HG02759 (cell line): ENCODE data around the gene ZNF367.
"Not testable (repeated sequence)": the region's sequence is repeated elsewhere in the genome, so short reads cannot be mapped to it uniquely, and the experiment has no call there.

Experiments
- ATAC-seq: cut with Tn5 transposase; IDR thresholded peaks from one replicate; pipeline ENCODE4 v1.9.1; 2021; ENCODE audit warnings: mild to moderate bottlenecking, moderate library complexity; ENCODE audit not compliant: unreplicated experiment

ZNF367 gene

DNA sequence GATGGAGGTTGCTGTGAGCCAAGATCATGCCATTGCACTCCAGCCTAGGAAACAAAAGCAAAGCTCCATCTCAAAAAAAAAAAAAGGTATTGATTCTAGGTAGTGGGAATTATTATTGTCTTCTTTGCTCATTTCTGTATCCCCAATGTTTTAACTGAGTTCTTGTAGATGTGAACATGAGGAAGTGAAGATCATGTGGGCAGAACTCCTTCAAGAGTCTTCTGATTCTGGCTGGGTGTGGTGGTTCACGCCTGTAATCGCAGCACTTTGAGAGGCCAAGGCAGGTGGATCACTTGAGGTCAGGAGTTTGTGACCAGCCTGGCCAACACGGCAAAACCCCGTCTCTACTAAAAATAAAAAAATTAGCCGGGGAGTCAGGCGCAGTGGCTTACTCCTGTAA is 42.7 kb downstream of the ZNF367 start:
- ATAC-seq: not testable (repeated sequence)

GRCh38 chr9:96367943-96368342 is 50.2 kb downstream of the ZNF367 start:
- no peak for ATAC-seq

DNA sequence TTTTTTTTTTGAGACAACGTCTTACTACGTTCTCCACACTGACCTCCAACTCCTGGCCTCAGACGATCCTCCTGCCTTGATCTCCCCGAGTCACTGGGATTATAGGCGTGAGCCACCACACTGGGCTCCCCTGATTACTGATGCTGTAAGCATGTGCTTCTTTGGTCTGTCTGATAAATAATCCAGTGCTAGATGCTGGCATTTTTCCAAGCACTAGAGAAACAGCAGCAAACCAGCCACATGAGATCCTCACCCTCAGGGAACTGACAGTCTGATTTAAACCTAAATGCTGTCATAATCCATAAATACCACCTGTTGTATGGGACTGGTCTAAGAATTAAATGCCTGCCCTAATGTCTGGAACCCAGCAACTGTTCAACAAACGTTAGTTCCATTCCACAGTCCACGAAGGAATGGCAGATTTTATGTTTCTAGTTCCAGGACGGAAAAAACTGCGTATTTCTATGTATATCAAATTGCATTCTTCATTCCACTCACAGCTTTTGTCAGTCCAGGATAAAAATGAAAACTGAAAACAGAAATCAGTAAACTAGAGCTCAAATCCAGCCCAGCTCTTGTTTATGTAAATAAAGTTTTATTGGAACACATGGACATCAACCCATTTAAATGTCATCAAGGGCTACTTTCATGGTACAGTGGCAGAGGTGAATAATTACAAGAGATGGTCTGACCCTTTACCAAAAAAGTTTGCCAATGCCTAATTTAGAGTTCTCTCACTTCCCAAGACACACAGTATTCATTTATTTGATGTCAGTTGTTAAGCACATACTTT is 54.8 kb downstream of the ZNF367 start:
- no peak for ATAC-seq

- ATAC-seq: not testable (repeated sequence)
Measured at GRCh38 chr9:96362119-96362518, 56.1 kb downstream of the ZNF367 start.

DNA sequence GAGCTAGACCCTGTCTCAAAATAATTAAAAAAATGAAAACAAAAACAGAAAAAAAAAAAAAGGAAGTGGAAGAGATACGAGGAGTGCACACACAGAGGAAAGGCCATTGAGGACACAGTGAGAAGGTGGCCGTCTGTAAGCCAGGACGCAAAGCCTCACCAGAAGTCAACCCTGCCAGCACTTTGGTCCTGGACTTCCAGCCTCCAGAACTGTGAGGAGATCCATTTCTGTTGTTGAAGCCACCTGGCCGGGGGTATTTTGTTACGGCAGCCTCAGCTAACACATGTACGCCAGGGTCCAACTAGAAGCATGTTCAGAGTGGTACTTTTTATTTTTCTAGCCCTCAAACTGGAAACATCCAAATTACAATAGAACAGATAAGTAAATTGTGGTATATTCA is 56.5 kb downstream of the ZNF367 start:
- no peak for ATAC-seq

DNA sequence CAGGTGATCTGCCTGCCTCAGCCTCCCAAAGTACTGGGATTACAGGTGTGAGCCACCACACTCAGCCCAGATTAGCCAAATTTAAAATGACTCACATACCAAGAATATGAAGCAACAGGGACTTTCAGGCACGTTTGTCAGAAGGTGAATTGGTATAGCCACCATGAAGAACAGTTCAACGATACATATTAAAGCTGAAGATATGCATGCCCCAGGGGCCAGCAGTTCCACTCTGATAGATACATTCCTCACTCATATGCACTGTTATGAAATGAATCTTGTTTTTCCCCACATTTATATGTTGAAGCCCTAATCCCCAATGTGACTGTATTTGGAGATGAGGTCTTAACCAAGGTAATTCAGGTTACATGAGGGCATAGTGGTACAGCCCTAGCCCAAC is 57.2 kb downstream of the ZNF367 start:
- no peak for ATAC-seq

DNA sequence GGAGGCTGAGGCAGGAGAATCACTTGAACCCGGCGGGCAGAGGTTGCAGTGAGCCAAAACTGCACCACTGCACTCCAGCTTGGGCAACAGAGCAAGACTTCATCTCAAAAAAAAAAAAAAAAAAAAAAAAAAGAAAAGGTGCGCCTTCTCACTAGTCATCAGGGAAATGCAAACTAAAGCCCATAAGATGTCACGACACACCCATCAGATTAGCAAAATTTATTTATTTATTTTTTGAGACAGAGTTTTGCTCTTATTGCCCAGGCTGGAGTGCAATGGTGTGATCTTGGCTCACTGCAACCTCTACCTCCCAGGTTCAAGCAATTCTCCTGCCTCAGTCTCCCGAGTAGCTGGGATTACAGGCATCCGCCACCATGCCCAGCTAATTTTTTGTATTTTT is 57.6 kb downstream of the ZNF367 start:
- ATAC-seq: not testable (repeated sequence)

DNA sequence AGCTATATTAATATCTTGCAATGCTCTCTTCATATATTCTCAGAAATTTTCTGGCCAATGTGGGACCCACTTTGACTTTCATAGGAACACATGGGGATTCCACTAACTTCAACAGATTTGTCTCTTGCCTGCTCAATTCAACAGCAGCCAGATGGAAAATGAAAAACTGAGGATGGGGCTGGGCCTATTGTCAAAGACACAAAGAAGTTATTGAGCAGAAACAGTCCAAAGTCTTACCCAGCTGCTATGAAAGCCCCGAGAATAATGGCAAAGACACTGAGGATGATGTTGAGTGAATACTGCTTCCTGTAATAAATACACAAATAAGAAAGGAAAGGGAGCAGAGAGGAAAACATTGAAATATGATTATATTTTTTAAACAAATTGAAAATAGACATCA is 67.3 kb downstream of the ZNF367 start:
- no peak for ATAC-seq

DNA sequence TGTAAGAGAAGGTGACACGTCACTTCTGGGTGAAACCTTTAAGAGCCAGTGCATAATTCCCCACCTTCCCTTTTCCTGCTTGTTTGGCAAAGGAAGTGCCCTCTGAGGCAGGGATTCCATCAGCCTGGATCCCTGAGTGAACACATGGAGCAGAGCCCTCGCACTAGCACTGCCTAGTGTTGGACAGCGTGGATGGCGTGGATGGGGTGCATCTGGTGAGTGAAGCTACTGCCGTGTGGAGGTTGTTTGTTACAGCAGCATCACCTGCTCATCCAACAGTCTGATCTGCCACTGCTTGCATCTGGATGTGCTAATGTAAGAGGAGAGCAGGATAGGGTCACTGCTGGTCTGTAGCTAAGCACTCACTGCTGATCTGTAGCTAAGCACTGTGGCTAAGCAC is 69.9 kb downstream of the ZNF367 start:
- no peak for ATAC-seq

DNA sequence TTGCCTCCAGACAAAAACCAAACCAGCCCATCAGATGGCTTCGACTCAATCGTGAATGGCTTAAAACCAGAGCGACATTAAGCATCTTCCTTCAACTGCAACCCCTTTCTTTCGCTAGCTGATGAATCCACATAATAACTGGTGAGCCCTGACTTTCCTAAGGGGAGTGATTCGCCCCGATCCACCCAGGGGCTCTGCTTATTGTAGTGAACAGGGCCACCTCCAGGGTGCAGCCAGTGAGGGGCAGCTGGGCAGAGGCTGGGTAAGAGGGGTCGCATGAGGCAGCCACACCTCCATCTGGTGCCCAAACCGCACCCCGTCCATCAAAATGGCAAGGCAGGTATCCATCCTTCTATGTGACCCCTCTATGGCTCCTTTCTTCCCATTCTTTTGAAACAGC is 72.6 kb downstream of the ZNF367 start:
- ATAC-seq: no peak

DNA sequence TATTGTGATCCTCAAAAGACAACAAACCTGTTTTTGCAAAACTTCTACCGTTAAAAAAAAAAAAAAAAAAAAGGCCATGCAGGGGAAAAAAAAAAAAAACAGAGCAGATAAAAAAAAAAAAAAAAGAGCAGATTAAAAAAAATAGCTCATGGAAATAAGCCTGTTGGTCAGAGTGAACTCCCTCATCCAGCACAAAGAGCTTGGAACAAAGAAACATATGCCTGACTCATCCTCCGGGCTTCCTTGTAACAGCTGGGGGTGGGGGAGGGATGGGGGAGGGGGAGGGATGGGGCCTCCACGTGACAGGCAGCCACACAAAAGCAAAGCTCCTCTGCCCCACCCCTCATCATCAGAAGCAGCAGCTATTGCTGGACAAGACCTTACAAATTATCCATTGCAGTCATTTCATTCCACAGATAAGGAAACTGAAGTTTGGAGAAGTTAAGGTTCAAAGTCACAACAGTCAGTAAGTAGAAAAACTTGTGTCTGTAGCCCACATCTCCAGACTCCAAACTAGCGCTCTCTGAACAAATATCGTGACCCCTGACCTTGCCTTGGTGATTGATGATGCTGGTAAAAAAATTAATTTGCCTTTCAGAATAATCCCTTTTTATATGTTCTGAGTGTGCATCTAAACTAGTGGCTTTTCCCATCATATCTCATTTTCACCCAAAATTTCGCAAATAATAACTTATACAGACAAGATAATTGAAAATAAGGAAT is 73.6 kb downstream of the ZNF367 start:
- no peak for ATAC-seq

- no peak for ATAC-seq
Measured at GRCh38 chr9:96343515-96344360, 74.4 kb downstream of the ZNF367 start.

- no peak for ATAC-seq
Measured at GRCh38 chr9:96342571-96343245, 75.5 kb downstream of the ZNF367 start.

DNA sequence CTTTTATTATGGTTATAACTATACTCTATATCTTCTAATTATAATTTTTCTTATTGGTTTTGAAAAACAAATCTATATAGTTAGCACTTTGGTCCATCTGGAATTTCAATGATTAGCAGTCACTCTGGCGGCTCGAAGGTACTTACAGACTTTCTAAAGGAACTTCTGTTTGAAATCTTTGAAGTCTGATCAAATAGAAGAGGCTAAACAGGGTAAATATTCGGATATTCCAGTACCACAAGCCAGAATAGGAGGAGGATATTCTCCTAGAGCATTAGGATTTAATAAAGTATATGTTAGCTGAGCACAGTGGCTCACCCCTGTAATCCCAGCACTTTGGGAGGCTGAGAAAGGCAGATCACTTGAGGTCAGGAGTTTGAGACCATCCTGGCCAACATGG is 77.5 kb downstream of the ZNF367 start:
- ATAC-seq: no peak

DNA sequence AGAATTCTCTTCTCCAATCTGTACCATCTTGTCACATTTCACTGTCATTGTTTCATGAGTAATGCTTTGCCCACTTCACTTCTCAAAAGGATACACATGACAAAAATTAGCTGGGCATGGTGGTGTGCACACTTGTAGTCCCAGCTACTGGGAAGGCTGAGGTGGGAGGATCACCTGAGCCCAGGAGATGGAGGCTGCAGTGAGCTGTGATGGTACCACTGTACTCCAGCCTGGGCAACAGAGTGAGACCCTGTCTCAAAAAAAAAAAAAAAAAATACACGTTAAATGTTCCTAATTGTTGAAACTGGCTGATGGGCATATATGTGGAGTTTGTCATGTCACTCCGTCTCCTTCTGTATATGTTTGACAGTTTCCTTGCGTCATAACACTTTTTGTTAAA is 79.9 kb downstream of the ZNF367 start:
- no peak for ATAC-seq
